D721Med (cell line): Measurements from ENCODE around the gene ARHGAP28.

ENCODE experiments used
- DNase-seq: peaks from one replicate; pipeline ENCODE4 v3.0.0; 2011; ENCODE audit warnings: low spot score; ENCODE audit not compliant: insufficient read length
- FAIRE-seq: peaks from 2 replicates; lab custom pipeline; 2011; peaks lifted over from hg19 to GRCh38; lab: Jason Lieb, UNC
- TF ChIP-seq, protein P1 (sequence below): IDR thresholded peaks from 2 replicates; pipeline ENCODE4 v1.5.1; 2012; ENCODE audit warnings: mild to moderate bottlenecking, control low read depth; ENCODE audit not compliant: insufficient read depth; ENCODE audit errors: missing control alignments

ARHGAP28 gene

DNA sequence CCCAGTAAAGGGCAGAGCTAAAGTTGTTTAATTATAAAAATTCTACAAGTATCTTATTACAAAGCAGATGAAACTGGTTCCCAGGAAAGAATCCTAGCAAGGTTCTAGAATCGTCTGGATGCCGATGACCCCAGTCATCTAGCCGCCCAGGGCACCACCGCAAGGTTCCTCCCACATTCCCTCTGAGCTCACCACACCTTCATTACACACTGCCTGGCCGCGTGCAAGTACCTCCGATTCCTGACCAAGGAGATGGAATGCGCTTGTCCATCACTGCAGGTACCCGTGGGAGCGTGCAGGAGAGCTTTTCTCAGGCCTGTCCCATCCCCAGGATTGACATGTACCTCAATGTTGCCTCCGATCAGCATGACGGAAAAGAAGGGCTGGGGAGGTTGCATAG, 229.6 kb downstream of the ARHGAP28 start:
- FAIRE-seq (no peak), DNase-seq (no peak)
- TF ChIP-seq, protein P1, sequence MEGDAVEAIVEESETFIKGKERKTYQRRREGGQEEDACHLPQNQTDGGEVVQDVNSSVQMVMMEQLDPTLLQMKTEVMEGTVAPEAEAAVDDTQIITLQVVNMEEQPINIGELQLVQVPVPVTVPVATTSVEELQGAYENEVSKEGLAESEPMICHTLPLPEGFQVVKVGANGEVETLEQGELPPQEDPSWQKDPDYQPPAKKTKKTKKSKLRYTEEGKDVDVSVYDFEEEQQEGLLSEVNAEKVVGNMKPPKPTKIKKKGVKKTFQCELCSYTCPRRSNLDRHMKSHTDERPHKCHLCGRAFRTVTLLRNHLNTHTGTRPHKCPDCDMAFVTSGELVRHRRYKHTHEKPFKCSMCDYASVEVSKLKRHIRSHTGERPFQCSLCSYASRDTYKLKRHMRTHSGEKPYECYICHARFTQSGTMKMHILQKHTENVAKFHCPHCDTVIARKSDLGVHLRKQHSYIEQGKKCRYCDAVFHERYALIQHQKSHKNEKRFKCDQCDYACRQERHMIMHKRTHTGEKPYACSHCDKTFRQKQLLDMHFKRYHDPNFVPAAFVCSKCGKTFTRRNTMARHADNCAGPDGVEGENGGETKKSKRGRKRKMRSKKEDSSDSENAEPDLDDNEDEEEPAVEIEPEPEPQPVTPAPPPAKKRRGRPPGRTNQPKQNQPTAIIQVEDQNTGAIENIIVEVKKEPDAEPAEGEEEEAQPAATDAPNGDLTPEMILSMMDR, result no peak

DNA sequence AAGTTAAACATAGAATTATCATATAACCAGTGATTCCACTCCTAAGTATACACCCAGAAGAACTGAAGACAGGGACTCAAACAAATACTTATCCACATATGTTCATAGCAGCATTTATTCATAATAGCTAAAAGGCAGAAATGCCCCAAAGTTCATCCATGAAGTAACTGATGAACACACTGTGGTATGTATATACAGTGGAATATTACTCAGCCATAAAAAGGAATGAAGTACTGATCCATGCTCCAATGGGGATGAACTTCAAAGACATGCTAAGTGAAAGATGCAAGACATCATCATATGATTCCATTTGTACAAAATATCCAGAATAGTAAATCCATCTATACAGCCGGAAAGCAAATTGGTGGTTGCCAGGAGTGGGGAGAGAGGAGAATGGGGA, 230.6 kb downstream of the ARHGAP28 start:
- no peak for DNase-seq
- TF ChIP-seq, protein P1, result no peak
- FAIRE-seq, result no peak

DNA sequence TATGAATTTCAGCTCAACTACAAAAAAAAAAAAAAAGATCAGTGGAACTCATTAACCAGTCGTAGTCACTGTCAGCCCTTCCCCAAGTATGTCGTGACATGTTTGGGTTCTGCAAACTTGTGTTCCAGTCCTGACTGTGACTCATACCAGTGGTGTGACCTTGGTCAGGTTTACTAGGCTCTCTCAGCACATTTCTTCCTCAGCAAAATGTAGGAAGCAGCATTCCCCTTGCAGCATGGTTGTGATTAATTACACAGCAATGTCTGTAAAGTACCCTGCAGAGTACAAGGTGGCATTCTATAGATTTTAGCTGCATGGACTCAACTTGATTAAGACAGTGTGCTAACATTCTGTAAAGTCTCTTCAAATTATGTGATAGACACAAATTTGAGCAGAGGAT, 231.1 kb downstream of the ARHGAP28 start:
- FAIRE-seq, result no peak
- TF ChIP-seq, protein P1, result no peak
- DNase-seq, result no peak

DNA sequence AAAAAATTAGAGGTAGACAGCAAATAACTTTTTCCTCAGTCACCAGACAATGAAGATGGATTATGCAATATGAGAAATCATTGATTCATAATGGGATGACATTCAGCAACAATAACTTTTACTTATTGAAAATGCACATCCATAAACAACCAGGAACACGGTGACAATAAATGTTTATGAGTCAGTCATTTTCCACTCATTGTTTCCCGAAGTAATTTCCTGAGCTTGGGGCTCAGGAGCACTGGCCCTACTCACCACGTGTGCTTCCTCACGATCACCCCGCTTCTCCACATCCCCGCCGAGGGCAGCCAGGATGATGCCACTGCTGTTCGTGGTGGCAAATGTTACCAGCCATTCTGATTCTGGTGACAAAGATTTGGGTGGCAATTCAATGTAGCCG, 231.8 kb downstream of the ARHGAP28 start:
- TF ChIP-seq, protein P1, result no peak
- FAIRE-seq (no peak), DNase-seq (no peak)

DNA sequence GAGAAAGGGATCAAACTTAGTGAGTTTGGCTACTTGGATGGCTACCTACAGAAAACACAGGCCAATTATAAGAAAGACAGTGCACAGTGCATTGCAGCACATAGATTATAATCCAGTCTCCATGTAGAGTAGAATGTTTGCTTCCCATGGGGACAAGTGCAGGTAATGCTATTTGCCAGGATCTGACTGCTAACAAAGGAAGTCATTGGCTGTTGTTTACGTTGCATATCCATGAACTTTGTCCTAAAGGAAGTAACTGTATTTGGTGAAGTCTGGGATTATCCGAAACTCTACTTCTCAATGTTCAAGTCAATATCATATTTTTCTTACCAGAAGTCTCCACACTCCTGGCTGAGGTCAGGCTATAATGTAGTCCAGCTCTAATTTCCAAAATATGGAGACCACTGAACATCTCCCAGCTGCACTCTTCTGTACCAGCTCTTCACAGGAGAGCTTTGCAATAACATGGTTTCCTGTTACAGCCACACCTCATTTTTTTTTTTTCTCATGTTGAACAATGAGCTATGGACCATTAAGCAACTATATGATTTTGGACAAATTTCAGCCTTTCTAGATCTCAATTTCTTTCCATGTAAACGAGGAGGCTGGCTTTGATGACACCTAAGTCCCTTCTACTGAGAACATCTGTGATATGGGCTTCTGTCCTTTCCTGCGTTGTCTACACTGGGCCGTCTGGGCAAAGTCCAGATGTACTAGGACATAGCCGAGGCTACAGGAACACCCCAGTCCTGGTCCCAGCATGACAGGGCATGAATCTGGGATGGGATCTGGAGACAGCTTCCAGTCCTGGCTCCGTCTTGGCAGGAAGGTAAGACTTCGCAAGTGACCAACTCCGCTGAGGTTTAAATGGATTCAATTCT, 233.3 kb downstream of the ARHGAP28 start:
- FAIRE-seq (no peak), DNase-seq (no peak)
- TF ChIP-seq, protein P1, result no peak

DNA sequence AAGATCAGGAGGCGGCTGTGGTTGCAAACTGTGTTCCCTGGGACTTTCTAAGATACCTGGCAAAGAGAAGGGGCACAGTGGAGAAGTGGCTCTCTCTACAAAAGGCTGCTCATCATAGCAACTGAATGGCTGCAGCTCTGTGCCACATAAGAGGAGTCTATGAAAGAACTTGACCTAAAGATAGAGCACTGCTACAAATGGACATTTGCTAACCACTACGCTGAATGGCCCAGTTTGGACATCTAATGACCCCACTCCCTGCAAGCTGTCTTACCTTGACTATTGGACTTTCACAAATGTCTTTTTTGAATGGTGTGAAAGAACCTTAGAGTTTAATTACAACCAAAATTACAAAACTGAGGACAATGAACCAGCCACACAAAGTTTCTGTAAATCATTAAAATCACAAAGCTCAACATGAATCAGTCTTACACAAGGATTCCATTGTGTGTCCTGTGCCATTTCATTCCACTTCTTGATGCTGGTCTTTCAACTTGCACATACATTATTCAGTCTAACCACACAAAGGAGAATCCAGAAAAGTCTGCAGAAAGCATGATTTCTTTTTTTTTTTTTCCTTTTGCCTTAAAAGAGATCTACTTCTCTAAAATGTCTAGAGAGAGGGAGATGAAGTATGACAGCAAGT, 234.1 kb downstream of the ARHGAP28 start:
- DNase-seq, result no peak
- peak; percentile 6 for FAIRE-seq
- TF ChIP-seq, protein P1, result no peak
